Fibroblast of skin of abdomen (primary cell): ENCODE data around the gene CROT.

Source experiments
- DNase-seq: peaks from one replicate; pipeline ENCODE4 v3.0.0-alpha.2; 2013

Gene CROT

DNA sequence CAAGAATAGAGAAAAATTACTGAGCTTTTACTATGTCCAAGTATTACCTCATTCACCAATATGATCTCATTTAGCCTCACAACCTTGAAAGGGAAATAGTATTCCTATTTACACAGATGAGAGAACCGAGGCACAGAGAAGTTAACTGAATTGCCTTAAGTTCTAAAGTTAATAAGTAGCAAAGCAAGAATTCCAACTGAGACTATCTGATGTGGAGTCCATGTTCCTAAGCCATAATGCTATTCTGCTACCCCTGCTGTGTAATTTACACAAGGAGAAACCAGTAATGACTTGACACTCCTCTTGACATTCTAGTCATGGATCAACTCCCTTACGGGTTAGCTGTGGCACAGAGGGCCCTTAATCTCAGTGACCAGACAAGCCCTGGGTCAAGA lies 69.3 kb downstream of the CROT start:
- DNase-seq = no peak

DNA sequence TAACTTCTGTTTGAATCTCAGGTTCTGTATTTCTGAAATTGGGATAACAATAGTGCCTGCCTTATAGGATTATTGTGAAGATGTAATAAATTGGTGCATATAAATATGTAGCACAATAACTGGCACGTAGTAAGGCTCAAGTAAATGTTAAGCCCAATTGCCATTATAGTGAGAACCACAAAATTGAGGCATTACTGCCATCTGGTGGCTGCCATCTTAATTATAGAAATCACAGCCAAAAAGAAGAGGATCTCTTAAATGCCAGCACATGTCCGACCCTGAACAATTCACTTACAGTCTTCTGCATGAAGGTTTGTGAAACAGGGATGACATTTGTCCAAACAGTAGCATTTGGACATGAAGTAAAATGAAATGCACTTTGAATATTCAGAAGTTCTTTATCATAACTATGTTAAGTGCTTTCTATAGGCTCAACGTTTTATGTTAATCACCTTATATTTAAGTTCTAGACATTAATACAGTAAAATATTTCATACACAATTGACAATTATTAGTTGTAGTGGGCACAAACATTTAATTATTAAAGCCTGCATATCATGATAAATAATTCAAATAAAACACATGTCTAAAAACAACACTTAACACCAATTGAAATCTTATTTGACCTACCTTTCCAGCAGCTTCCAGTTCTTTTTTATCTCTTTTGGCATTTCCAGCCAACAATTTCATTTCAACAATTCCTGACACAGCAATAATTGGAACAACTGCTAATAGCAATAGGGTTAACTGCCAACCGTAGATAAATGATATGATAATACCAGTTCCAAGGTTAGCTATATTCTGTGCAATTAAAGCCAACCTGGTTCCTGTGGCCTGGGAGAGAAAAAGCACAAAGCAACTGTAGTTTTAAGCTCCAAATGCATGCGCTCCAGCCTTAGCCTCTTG lies 71.5 kb downstream of the CROT start:
- DNase-seq = peak; percentile 62

DNA sequence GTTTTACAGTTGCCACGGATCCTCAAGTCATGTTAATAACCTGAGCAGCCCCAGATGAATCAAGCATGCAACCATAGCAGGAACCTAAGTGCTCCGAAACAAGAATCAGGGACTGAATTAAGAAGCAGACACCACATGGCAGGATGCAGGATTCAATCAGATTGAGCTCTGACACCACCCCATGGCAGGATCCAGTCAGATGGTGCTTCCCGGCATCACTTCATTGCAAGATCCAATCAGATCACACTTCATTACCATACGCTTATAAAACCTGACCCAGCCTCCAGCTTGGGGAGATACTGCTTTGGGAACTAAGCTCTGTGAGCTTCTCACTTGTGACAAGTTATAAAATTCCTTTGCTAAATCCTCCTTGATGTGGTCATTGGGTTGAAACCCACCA lies 74.7 kb downstream of the CROT start:
- no peak for DNase-seq

DNA sequence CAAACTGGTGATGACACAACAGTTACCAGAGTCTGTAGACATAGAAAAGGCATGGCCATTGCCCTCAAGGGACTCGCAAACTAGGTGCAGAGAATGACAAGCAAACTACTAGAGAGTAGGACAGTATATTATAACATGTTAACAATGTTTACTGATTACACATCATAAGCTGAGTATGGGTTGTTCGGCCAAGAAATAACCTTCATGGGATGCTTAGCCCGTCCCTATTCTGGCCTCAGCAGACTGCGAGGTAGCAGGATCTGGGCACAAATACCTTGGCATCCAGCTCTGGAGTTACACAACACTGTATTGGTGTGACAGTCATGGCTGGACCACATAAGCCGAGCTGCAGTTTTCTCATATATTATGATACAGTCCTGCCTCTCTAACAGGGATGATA lies 78.6 kb downstream of the CROT start:
- no peak for DNase-seq

DNA sequence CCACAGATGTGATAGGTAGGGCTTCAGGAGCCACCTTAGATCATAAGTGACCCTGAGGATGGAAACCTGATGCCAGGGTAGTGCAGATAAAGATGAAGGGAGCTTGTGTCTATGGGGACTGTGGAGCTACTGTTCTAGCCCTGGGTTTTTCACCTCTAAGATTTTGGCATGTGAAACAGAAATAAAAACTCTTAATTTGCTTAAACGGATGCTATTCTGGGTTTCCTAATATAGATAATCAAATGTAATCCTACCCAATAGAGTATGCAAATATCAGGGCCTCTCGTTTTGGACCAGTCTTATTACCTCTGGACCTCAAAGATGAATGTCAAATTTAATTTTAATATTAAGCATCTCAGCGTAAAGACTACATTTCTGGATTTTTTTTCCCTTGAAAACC lies 80.7 kb downstream of the CROT start:
- DNase-seq = no peak

DNA sequence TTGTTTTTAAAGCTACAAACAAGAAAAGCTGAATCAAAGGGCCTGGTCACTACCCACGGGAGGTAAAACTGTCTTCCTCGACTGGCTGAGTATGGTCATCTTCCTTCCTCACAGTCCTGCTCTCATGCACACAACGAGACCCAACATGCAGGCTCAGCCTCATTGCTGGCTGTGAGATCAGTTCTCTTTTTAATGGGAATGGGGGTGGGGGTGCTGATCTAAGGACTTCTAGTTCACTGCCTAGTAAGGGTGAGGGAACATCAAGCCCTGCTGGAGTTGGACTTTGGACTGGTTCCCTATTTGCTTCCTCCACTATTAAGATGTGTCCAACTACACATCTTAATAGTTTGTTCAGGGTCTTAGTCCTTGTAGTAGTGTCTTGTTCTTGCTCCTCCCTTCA lies 81.8 kb downstream of the CROT start:
- DNase-seq = no peak

DNA sequence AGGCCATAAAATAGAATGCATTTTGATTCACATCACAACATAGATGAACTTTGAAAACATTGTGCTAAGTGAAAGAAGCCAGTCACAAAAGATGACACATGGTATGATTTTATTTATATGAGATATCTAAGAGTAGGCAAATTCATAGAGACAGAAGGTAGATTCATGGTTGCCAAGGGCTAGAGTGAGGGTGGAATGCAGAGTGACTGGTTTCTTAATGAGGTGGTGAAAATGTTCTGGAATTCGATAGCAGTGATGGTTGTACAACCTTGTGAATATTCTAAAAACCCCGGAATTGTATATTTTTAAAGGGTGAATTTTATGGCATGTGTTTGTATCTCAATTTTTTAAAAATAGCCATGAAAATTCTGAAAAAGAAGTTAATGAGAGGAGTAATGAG lies 87.1 kb downstream of the CROT start:
- no peak for DNase-seq

DNA sequence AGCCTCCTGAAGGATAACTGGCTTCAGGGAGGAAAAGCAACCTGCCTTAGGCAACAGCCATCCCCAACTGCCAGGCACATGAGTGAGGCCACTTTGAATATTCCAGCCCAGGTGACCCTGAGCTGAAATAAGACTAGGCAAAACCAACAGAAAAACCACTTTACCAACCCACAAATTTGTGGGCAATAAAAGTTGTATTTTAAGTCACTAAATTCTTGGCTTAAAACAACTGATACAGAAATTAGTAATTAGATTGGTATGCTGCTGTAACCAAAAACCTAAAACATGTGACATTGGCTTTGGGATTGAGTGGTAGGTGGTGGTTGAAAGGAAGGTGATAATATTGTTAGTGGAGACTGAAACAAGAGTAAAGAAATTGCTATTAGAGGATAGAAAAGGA lies 90.1 kb downstream of the CROT start:
- DNase-seq = peak; percentile 27

DNA sequence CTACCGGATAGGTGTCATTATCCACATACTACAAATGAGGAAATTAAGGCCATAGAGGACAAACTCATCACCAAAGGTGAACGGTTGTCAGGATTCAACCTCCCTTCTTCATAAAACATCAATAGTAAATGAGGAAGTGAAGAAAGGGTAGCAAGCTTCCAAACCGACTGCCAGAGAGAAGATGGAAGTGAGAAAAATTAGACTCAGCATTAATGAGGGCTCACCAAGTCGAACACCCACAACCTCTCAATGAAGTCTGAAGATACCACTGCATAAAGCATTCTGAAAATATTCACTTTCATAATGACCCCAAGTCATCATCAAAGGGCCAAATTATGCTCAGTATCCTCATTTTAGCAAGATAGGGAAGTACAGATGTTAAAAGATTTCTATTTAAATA lies 100.4 kb downstream of the CROT start:
- DNase-seq = no peak

DNA sequence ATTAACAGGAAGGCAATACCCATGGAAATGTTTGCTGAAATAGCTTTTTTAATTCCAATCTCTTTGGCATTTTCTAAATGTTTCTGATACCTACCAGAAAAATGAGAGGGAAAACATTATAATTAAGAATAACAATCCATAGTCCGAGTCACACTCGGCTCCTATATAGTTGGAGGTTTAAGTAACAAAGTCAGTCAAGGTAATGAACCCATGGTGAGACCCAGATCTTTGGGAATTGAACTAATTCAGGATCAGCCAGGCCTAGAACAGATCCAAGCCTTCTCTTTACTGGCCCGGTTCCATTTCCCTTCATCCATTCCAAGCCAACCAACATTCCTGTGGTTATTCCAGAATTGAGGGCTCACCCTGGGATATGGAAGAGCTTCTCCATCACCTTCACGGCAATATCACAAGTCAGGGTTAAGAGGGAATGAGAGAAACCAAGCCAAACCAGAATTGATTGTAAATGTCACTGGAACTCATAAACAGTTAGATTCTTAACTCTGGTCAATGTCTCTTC lies 101.7 kb downstream of the CROT start:
- DNase-seq = peak; percentile 47

DNA sequence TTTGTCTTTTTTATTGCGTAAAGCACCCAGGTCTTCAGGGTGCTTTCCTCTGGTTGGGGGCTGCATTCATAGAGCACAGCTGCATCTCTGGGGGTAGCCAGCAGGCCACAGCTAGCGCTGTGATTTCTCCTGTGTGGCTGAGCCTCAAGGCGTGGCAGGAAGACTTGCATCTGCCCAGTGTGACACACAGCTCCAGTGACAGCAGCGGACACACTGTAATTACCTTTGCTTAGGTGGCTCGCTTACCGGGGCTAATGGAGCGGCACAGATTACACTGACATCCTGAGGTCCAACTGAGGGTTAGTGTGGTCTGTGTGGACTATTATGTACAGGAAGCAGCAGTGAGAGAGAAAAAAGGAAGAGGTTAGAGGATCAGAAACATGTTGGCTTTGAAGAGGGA lies 102.9 kb downstream of the CROT start:
- DNase-seq = no peak
